ENCODE measurements around the gene CDC42SE2. TPM values are rescaled to one million over a fixed set of nuclear protein-coding genes. Genes with fewer than 3 reads are reported as not detected.

The CDC42SE2 gene
- polyA plus RNA-seq, 1 experiment: 27.4 TPM

GRCh38 chr5:131318455-131318854 lies 54.6 kb downstream of the CDC42SE2 start:
- ChIA-PET CTCF (interaction anchor here (0.5 kb wide), 1 partner anchor 878 kb away, joined by 4 read pairs; no protein-coding TSS in a partner anchor), POLR2A (no interaction called here)
- no peak overlapping the region for H3K27ac ChIP-seq (ENCODE audit: low read depth, low read length)
- DNase-seq (ENCODE audit: low read depth, low spot score): no peak
- TF ChIP-seq CTCF (IDR thresholded peaks at IDR 0.05; ENCODE audit: low read depth, low read length): no peak
- H3K4me3 ChIP-seq (ENCODE audit: low read depth, low read length): no peak overlapping the region
- peaks cover 4% of the 10 kb centered on the region; the same call in 1 of the 2 replicates for H3K9me3 ChIP-seq (ENCODE audit: control insufficient read depth, insufficient read depth, low read length)
- H3K27me3 ChIP-seq (ENCODE audit: control insufficient read depth, insufficient read depth, low read length): no peaks in the 10 kb centered on the region

GRCh38 chr5:131321066-131321465 lies 57.2 kb downstream of the CDC42SE2 start:
- no peak for TF ChIP-seq CTCF (IDR thresholded peaks at IDR 0.05; ENCODE audit: low read depth, low read length)
- H3K27ac ChIP-seq (ENCODE audit: low read depth, low read length): no peak overlapping the region
- H3K27me3 ChIP-seq (ENCODE audit: control insufficient read depth, insufficient read depth, low read length): no peaks in the 10 kb centered on the region
- peaks cover 4% of the 10 kb centered on the region; the same call in 1 of the 2 replicates for H3K9me3 ChIP-seq (ENCODE audit: control insufficient read depth, insufficient read depth, low read length)
- DNase-seq (ENCODE audit: low read depth, low spot score): no peak
- CTCF ChIA-PET: no interaction called here
- H3K4me3 ChIP-seq (ENCODE audit: low read depth, low read length): no peak overlapping the region
- POLR2A ChIA-PET: no interaction called here

GRCh38 chr5:131322926-131323325 lies 59.1 kb downstream of the CDC42SE2 start:
- no peak overlapping the region for H3K4me3 ChIP-seq (ENCODE audit: low read depth, low read length)
- ChIA-PET CTCF (no interaction called here), POLR2A (no interaction called here)

GRCh38 chr5:131323378-131323777 lies 59.5 kb downstream of the CDC42SE2 start:
- ChIA-PET POLR2A (no interaction called here), CTCF (no interaction called here)
- no peak overlapping the region for H3K4me3 ChIP-seq (ENCODE audit: low read depth, low read length)
- no peak for TF ChIP-seq CTCF (IDR thresholded peaks at IDR 0.05; ENCODE audit: low read depth, low read length)
- H3K27me3 ChIP-seq (ENCODE audit: control insufficient read depth, insufficient read depth, low read length): no peaks in the 10 kb centered on the region
- H3K9me3 ChIP-seq (ENCODE audit: control insufficient read depth, insufficient read depth, low read length): peaks cover 4% of the 10 kb centered on the region; the same call in 1 of the 2 replicates
- DNase-seq (ENCODE audit: low read depth, low spot score): no peak
- H3K27ac ChIP-seq (ENCODE audit: low read depth, low read length): no peak overlapping the region

More at GRCh38 chr5:131322926-131323325, 59.1 kb downstream of the CDC42SE2 start:
- Histone ChIP-seq H3K27ac (ENCODE audit: low read depth, low read length) (no peak overlapping the region), H3K9me3 (ENCODE audit: control insufficient read depth, insufficient read depth, low read length) (peaks cover 4% of the 10 kb centered on the region; the same call in 1 of the 2 replicates), H3K27me3 (ENCODE audit: control insufficient read depth, insufficient read depth, low read length) (no peaks in the 10 kb centered on the region)
- TF ChIP-seq CTCF (IDR thresholded peaks at IDR 0.05; ENCODE audit: low read depth, low read length): no peak
- DNase-seq (ENCODE audit: low read depth, low spot score): no peak

GRCh38 chr5:131324303-131324702 lies 60.5 kb downstream of the CDC42SE2 start:
- no peak for TF ChIP-seq CTCF (IDR thresholded peaks at IDR 0.05; ENCODE audit: low read depth, low read length)
- DNase-seq (ENCODE audit: low read depth, low spot score): no peak
- CTCF ChIA-PET: interaction anchor here (0.6 kb wide), 1 partner anchor 1204 kb away, joined by 6 read pairs; no protein-coding TSS in a partner anchor

More at GRCh38 chr5:131324303-131324702, 60.5 kb downstream of the CDC42SE2 start:
- peaks cover 4% of the 10 kb centered on the region; the same call in 1 of the 2 replicates for H3K9me3 ChIP-seq (ENCODE audit: control insufficient read depth, insufficient read depth, low read length)
- H3K4me3 ChIP-seq (ENCODE audit: low read depth, low read length): no peak overlapping the region
- H3K27ac ChIP-seq (ENCODE audit: low read depth, low read length): no peak overlapping the region
- POLR2A ChIA-PET: no interaction called here
- H3K27me3 ChIP-seq (ENCODE audit: control insufficient read depth, insufficient read depth, low read length): no peaks in the 10 kb centered on the region
